Measurements from ENCODE around the gene KBTBD4.

GRCh38 chr11:47592251-47592650, 13.5 kb upstream of the KBTBD4 start:
- TF ChIP-seq, protein P1, sequence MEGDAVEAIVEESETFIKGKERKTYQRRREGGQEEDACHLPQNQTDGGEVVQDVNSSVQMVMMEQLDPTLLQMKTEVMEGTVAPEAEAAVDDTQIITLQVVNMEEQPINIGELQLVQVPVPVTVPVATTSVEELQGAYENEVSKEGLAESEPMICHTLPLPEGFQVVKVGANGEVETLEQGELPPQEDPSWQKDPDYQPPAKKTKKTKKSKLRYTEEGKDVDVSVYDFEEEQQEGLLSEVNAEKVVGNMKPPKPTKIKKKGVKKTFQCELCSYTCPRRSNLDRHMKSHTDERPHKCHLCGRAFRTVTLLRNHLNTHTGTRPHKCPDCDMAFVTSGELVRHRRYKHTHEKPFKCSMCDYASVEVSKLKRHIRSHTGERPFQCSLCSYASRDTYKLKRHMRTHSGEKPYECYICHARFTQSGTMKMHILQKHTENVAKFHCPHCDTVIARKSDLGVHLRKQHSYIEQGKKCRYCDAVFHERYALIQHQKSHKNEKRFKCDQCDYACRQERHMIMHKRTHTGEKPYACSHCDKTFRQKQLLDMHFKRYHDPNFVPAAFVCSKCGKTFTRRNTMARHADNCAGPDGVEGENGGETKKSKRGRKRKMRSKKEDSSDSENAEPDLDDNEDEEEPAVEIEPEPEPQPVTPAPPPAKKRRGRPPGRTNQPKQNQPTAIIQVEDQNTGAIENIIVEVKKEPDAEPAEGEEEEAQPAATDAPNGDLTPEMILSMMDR (IDR thresholded peaks at IDR 0.05), result no peak
- TF ChIP-seq POLR2AphosphoS5 (IDR thresholded peaks at IDR 0.05) (no peak), POLR2A (IDR thresholded peaks at IDR 0.05) (no peak), EP300 (IDR thresholded peaks at IDR 0.05) (no peak)

Data from suprapubic skin (tissue), 4 donors.